Measurements from ENCODE around the gene HOXD12. TPM values are rescaled to one million over a fixed set of nuclear protein-coding genes. Genes with fewer than 3 reads are reported as not detected.

HOXD12 gene, protein sequence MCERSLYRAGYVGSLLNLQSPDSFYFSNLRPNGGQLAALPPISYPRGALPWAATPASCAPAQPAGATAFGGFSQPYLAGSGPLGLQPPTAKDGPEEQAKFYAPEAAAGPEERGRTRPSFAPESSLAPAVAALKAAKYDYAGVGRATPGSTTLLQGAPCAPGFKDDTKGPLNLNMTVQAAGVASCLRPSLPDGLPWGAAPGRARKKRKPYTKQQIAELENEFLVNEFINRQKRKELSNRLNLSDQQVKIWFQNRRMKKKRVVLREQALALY
- polyA plus RNA-seq (not detected in 2 replicates), polyA minus RNA-seq (not detected in 2 replicates)

DNA sequence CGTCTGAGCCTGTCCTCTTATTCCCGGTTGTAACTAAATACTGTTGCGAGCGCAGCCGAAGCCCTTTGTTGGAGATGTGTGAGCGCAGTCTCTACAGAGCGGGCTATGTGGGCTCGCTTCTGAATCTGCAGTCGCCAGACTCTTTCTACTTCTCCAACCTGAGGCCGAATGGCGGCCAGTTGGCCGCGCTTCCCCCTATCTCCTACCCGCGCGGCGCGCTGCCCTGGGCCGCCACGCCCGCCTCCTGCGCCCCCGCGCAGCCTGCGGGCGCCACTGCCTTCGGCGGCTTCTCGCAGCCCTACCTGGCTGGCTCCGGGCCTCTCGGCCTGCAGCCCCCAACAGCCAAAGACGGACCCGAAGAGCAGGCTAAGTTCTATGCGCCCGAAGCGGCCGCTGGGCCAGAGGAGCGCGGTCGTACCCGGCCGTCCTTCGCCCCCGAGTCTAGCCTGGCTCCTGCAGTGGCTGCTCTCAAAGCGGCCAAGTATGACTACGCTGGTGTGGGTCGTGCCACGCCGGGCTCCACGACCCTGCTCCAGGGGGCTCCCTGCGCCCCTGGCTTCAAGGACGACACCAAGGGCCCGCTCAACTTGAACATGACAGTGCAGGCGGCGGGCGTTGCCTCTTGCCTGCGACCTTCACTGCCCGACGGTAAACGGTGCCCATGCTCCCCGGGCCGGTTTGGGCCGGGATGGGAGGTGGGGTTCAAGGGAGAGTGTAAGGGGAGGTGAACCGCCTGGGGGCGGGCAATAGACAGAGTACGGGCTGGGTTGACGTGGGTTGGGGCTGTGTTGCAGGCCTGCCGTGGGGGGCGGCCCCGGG is at the start of gene HOXD12:
TSS of gene HOXD12 (plus strand) at position 68 of the 819 bp plus-strand sequence. CDS start at position 75, 7 bp downstream.
- Histone ChIP-seq H3K27me3 (ENCODE audit: insufficient read depth, low read depth, low read length) (peaks cover 100% of the 10 kb centered on the region), H4K20me1 (ENCODE audit: insufficient read depth) (no peaks in the 10 kb centered on the region), H3K79me2 (replicated peaks; ENCODE audit: insufficient read depth, low read length) (no peaks in the 10 kb centered on the region), H2AFZ (ENCODE audit: low read depth, low read length) (no peak within 1 kb of the TSS), H3K9ac (ENCODE audit: low read length) (no peak within 1 kb of the TSS), H3K4me2 (ENCODE audit: low read length) (no peak within 1 kb of the TSS), H3K36me3 (ENCODE audit: insufficient read depth, low read length) (no peaks in the 10 kb centered on the region), H3F3A (ENCODE audit: insufficient read depth, low read length, poor library complexity, severe bottlenecking) (no peaks in the 10 kb centered on the region), H3K9me2 (ENCODE audit: insufficient read depth, low read length) (no peaks in the 10 kb centered on the region), H3K9me3 (ENCODE audit: low read length) (peaks cover 7% of the 10 kb centered on the region), H3K27ac (ENCODE audit: low read length) (no peak within 1 kb of the TSS), H3K4me3 (ENCODE audit: low read length) (no peak within 1 kb of the TSS)
- TF ChIP-seq EZH2 (IDR thresholded peaks at IDR 0.05; ENCODE audit: borderline replicate concordance, insufficient read depth, low read length, poor library complexity, severe bottlenecking) (peak; percentile 67), EP300 (conservative IDR thresholded peaks at IDR 0.05; ENCODE audit: poor library complexity, severe bottlenecking) (no peak)

- H3K9me3 ChIP-seq (ENCODE audit: low read length) = no peaks in the 10 kb centered on the region
- no peaks in the 10 kb centered on the region for H3K36me3 ChIP-seq (ENCODE audit: insufficient read depth, low read length)
- no peak overlapping the region for H3K9ac ChIP-seq (ENCODE audit: low read length)
- no peaks in the 10 kb centered on the region for H3K79me2 ChIP-seq (replicated peaks; ENCODE audit: insufficient read depth, low read length)
- no peak overlapping the region for H3K4me2 ChIP-seq (ENCODE audit: low read length)
- no peaks in the 10 kb centered on the region for H3K9me2 ChIP-seq (ENCODE audit: insufficient read depth, low read length)
- peaks cover 18% of the 10 kb centered on the region for H3K27me3 ChIP-seq (ENCODE audit: insufficient read depth, low read depth, low read length)
- H4K20me1 ChIP-seq (ENCODE audit: insufficient read depth) = no peaks in the 10 kb centered on the region
- no peak overlapping the region for H2AFZ ChIP-seq (ENCODE audit: low read depth, low read length)
- no peak overlapping the region for H3K4me3 ChIP-seq (ENCODE audit: low read length)
- H3F3A ChIP-seq (ENCODE audit: insufficient read depth, low read length, poor library complexity, severe bottlenecking) = no peaks in the 10 kb centered on the region
- no peak overlapping the region for H3K27ac ChIP-seq (ENCODE audit: low read length)
- TF ChIP-seq POLR2AphosphoS5 (IDR thresholded peaks at IDR 0.05) (no peak), EZH2 (IDR thresholded peaks at IDR 0.05; ENCODE audit: borderline replicate concordance, insufficient read depth, low read length, poor library complexity, severe bottlenecking) (no peak), MXI1 (conservative IDR thresholded peaks at IDR 0.05; ENCODE audit: poor library complexity, severe bottlenecking) (no peak), SMC3 (conservative IDR thresholded peaks at IDR 0.05; ENCODE audit: poor library complexity) (no peak), TAF1 (IDR thresholded peaks at IDR 0.05; ENCODE audit: low read depth) (no peak), RAD21 (conservative IDR thresholded peaks at IDR 0.05) (no peak), EP300 (conservative IDR thresholded peaks at IDR 0.05; ENCODE audit: poor library complexity, severe bottlenecking) (no peak)
- TF ChIP-seq, protein P1, sequence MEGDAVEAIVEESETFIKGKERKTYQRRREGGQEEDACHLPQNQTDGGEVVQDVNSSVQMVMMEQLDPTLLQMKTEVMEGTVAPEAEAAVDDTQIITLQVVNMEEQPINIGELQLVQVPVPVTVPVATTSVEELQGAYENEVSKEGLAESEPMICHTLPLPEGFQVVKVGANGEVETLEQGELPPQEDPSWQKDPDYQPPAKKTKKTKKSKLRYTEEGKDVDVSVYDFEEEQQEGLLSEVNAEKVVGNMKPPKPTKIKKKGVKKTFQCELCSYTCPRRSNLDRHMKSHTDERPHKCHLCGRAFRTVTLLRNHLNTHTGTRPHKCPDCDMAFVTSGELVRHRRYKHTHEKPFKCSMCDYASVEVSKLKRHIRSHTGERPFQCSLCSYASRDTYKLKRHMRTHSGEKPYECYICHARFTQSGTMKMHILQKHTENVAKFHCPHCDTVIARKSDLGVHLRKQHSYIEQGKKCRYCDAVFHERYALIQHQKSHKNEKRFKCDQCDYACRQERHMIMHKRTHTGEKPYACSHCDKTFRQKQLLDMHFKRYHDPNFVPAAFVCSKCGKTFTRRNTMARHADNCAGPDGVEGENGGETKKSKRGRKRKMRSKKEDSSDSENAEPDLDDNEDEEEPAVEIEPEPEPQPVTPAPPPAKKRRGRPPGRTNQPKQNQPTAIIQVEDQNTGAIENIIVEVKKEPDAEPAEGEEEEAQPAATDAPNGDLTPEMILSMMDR (IDR thresholded peaks at IDR 0.05; ENCODE audit: poor library complexity, severe bottlenecking) = no peak
- TF ChIP-seq, protein P2, sequence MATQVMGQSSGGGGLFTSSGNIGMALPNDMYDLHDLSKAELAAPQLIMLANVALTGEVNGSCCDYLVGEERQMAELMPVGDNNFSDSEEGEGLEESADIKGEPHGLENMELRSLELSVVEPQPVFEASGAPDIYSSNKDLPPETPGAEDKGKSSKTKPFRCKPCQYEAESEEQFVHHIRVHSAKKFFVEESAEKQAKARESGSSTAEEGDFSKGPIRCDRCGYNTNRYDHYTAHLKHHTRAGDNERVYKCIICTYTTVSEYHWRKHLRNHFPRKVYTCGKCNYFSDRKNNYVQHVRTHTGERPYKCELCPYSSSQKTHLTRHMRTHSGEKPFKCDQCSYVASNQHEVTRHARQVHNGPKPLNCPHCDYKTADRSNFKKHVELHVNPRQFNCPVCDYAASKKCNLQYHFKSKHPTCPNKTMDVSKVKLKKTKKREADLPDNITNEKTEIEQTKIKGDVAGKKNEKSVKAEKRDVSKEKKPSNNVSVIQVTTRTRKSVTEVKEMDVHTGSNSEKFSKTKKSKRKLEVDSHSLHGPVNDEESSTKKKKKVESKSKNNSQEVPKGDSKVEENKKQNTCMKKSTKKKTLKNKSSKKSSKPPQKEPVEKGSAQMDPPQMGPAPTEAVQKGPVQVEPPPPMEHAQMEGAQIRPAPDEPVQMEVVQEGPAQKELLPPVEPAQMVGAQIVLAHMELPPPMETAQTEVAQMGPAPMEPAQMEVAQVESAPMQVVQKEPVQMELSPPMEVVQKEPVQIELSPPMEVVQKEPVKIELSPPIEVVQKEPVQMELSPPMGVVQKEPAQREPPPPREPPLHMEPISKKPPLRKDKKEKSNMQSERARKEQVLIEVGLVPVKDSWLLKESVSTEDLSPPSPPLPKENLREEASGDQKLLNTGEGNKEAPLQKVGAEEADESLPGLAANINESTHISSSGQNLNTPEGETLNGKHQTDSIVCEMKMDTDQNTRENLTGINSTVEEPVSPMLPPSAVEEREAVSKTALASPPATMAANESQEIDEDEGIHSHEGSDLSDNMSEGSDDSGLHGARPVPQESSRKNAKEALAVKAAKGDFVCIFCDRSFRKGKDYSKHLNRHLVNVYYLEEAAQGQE (IDR thresholded peaks at IDR 0.05; ENCODE audit: borderline replicate concordance) = no peak
Measured at GRCh38 chr2:176056406-176056805, 43.2 kb upstream of the HOXD12 start.

Measured in neural cell (in vitro differentiated cells).